Stimulated activated CD4-positive, alpha-beta T cell treated with anti-CD3 and anti-CD28 coated beads, Interleukin-12 subunit alpha, Interleukin-12 subunit beta, amount 100 ng/mL, for 4 hours (primary cell): ENCODE results near the gene FKBP6.
"Not testable (repeated sequence)": the region's sequence is repeated elsewhere in the genome, so short reads cannot be mapped to it uniquely, and the experiment has no call there.

Experiments used
- DNase-seq: peaks from one replicate; pipeline ENCODE4 v3.0.0-alpha.2; 2020

Gene FKBP6

GRCh38 chr7:73358590-73359275 lies 30.8 kb downstream of the FKBP6 start:
- DNase-seq = no peak

GRCh38 chr7:73359306-73359705 lies 31.3 kb downstream of the FKBP6 start:
- no peak for DNase-seq

- DNase-seq = no peak
Measured at GRCh38 chr7:73359746-73360375, 31.9 kb downstream of the FKBP6 start.

GRCh38 chr7:73360590-73360989 lies 32.6 kb downstream of the FKBP6 start:
- not testable (repeated sequence) for DNase-seq

GRCh38 chr7:73363225-73364005 lies 35.5 kb downstream of the FKBP6 start:
- no peak for DNase-seq

GRCh38 chr7:73364006-73364728 lies 36.2 kb downstream of the FKBP6 start:
- no peak for DNase-seq

GRCh38 chr7:73366127-73366526 lies 38.2 kb downstream of the FKBP6 start:
- DNase-seq = no peak

GRCh38 chr7:73366990-73367389 lies 39.0 kb downstream of the FKBP6 start:
- DNase-seq = no peak

GRCh38 chr7:73369009-73369408 lies 41.0 kb downstream of the FKBP6 start:
- no peak for DNase-seq

GRCh38 chr7:73369622-73370021 lies 41.7 kb downstream of the FKBP6 start:
- DNase-seq = no peak

- DNase-seq = no peak
Measured at GRCh38 chr7:73373741-73374140, 45.8 kb downstream of the FKBP6 start.

GRCh38 chr7:73376262-73376661 lies 48.3 kb downstream of the FKBP6 start:
- DNase-seq = not testable (repeated sequence)

- DNase-seq = no peak
Measured at GRCh38 chr7:73376671-73377412, 48.9 kb downstream of the FKBP6 start.

- DNase-seq = not testable (repeated sequence)
Measured at GRCh38 chr7:73377413-73378200, 49.6 kb downstream of the FKBP6 start.

GRCh38 chr7:73382934-73383503 lies 55.1 kb downstream of the FKBP6 start:
- DNase-seq = no peak

GRCh38 chr7:73387221-73387828 lies 59.4 kb downstream of the FKBP6 start:
- no peak for DNase-seq

GRCh38 chr7:73387908-73388414 lies 60.0 kb downstream of the FKBP6 start:
- no peak for DNase-seq

- no peak for DNase-seq
Measured at GRCh38 chr7:73391396-73391795, 63.4 kb downstream of the FKBP6 start.

GRCh38 chr7:73394422-73394821 lies 66.5 kb downstream of the FKBP6 start:
- DNase-seq = no peak
